Measurements from ENCODE around the gene DUXB.
A peak's percentile ranks its signal among the peaks of the same experiment; 100 is the strongest.

DUXB gene

DNA sequence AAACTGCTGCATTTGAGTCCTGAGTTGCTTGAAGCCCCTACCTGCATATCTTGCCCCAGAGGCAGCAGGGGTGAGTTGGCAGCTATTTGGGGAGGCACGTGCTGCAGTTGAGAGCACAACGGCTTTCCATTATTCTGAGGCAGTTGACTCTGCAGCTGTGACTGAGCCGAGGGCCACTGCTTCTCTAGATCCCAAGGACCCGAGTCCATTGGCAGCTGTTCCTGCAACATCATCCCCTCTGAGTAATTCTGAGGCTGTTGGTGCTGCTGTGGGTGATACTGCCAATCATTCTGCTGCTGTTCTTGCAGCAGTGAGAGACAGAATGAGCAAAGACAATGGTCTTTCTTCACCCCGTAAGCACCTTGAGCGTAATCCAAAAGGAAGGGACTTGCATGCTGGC is 40.9 kb downstream of the DUXB start:
- DNase-seq (ENCODE audit: low read depth), result no peak

DNA sequence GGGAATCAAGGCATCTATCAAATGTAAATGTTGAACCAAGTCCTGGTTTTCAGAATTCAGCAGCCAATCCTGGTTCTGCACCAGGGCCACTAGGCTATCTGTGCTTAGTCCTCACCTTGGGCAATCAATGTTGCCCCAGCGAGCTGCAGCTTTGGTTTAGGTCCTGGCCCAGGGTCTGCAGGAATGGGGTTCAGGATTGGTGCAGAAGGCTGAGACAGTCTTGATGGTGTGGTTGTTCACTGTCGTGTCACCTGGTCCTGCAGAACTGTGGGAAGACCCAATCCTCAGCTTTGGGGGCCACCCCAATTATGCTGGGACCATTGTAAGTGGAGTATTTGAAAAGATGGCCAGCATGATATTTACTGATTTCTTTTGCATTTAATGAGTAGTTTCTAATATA is 43.1 kb downstream of the DUXB start:
- no peak for DNase-seq (ENCODE audit: low read depth)

DNA sequence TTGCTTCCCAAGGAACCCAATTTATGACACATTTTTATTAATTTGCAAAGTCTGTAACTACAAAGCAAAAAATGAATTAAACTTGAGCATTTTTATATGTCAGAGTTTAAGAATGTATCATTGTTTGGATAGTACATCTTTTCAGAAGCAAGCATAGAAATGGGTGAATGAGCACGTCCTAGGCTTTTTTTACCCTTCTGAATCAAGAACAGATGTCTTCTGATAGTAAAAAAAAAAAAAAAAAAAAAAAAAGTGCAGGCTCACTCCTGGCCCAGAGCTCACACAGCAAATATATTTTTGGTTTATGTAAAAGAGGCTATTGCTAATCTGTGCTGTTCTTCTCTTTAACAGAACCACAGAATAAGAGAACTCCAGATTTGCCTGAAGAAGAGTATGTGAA is 47.3 kb downstream of the DUXB start:
- no peak for DNase-seq (ENCODE audit: low read depth)

DNA sequence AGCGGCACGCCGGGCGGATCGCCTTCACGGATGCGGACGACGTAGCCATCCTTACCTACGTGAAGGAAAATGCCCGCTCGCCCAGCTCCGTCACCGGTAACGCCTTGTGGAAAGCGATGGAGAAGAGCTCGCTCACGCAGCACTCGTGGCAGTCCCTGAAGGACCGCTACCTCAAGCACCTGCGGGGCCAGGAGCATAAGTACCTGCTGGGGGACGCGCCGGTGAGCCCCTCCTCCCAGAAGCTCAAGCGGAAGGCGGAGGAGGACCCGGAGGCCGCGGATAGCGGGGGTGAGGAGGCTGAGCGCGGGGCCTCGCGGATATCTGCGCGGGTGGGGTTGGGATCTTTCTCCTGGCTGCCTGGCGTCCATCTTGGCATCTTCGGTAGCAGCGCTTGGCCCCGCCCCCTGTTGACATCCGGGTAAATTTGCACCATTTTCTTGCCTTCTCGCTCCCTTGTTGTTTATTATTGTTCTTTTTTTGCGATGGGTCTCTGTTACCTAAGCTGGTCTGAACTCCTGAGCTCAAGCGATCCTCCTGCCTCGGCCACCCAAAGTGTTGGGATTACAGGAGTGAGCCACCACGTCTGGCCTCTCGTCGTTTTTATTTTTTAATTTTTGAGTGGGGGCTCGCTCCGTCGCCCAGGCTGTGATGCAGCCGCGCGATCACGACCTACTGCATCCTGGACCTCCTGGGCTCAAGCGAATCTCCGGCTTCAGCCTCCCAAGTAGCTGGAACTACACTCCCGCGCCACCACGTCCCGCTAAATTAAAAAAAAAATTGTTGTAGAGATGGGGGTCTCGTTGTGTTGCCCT is 52.8 kb downstream of the DUXB start:
- DNase-seq (ENCODE audit: low read depth), result peak; percentile 74

DNA sequence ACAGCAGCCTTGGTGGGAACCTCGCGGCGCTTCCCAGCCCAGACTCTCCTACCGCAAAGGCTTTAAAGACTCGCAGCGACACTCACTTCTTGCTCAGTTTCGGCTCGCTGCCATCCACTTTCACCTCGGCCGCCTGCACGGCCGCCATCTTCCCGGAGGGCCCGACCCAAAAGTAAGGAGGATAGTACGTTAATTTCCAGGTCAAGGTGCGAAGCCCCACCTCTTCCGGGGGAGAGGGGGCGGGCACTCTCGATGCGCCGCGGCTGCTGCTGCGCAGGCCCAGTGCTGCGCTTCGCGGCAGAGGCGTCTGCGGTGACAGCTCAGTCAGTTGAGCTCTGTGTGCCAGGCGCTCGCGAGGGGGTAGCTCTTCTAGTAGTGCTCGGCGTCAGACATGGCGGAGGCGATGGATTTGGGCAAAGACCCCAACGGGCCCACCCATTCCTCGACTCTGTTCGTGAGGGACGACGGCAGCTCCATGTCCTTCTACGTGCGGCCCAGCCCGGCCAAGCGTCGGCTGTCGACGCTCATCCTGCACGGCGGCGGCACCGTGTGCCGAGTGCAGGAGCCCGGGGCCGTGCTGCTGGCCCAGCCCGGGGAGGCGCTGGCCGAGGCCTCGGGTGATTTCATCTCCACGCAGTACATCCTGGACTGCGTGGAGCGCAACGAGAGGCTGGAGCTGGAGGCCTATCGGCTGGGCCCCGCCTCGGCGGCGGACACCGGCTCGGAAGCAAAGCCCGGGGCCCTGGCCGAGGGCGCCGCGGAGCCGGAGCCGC is 53.6 kb downstream of the DUXB start, which contains the start of the genes KARS1 and TERF2IP:
Gene KARS1 (minus strand): TSS at position 174 of the 773 bp plus-strand sequence. CDS start 26 bp downstream, at position 148.
Gene TERF2IP (plus strand): TSS at position 282 of the 773 bp plus-strand sequence. CDS start 110 bp downstream, at position 392.
- peak; percentile 95 for DNase-seq (ENCODE audit: low read depth)

DNA sequence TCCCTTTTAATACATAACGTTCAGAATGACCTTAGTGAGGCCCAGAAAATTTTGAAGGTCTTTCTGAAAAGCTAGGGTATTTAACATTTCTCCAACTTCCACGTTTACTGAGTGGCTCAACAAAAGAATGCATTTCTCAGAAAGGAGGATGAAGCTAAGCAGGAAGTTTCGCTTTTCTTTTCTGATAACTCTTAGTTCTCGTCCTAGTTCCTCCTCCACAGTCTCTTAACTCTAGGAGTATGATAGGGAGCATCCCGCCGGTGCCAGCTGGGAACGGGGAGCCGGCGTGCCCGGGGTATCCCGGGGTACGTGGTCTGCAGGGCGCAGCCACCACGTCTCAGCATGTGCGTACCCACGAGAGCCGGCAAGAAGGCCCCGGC is 54.2 kb downstream of the DUXB start:
- no peak for DNase-seq (ENCODE audit: low read depth)

DNA sequence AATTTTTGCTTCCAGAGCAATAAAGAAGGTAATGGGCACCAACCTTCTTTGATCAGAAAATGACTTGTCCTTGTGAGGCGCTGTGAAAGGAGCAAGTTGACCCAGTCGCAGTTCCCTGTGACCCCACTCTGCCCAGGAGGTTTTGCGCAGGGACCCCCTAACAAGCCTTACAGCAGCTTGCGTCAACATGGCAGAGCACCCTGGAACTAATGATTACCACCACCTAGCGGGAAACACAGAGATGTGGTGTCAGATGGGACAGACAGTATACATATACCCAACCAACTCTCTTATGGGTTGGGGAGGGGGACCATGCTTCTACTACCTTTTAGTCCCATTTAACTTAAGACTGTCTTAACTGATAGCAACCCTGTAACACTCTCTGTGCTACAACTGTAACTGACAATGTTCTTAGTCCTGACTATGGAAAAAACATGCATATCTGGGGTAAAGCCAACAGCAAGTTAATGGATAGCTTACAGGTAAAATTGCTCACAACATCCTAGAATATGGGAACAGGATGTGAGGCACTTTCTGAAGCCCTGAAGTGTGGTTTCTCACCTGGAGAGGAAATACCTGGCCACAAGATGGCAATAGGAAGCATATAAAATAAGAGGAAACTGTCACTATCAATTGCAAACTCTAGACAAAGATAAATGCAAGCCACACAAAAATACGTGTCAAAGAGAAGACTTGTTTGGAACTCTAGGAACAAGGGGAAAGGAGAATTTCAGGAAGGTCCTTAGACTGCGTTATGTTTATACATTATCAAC is 56.8 kb downstream of the DUXB start:
- DNase-seq (ENCODE audit: low read depth), result no peak

Data from activated T-helper 1 cell treated with Interleukin-2 at 50 U/mL for 16 hours (primary cell).